ENCODE data around the gene FKBP6. TPM values are rescaled to one million over a fixed set of nuclear protein-coding genes. Genes with fewer than 3 reads are reported as not detected.
"Not testable (repeated sequence)": the region's sequence is repeated elsewhere in the genome, so short reads cannot be mapped to it uniquely, and the experiment has no call there.

The FKBP6 gene, protein sequence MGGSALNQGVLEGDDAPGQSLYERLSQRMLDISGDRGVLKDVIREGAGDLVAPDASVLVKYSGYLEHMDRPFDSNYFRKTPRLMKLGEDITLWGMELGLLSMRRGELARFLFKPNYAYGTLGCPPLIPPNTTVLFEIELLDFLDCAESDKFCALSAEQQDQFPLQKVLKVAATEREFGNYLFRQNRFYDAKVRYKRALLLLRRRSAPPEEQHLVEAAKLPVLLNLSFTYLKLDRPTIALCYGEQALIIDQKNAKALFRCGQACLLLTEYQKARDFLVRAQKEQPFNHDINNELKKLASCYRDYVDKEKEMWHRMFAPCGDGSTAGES
- 0.64 TPM for polyA plus RNA-seq (2012; ENCODE audit: insufficient read length, low read depth)

- TF ChIP-seq FOXP2 (optimal IDR thresholded peaks at IDR 0.05; ENCODE audit: borderline replicate concordance, extremely low read depth, extremely low read length, insufficient read depth); TAF1 (IDR thresholded peaks at IDR 0.05; ENCODE audit: borderline replicate concordance, insufficient read depth, low read length); POLR2AphosphoS5 (IDR thresholded peaks at IDR 0.05; ENCODE audit: low read depth, low read length): not testable (repeated sequence)
Observed at GRCh38 chr7:73327922-73328321, at the start of gene FKBP6, which contains the start of gene TRIM50. TSS of gene FKBP6 (plus strand) at chr7:73328161. CDS start at chr7:73328429, 268 bp downstream. TSS of gene TRIM50 (minus strand) at chr7:73328082. CDS start at chr7:73324787, 3,295 bp downstream.

- no peak for TF ChIP-seq TAF1 (IDR thresholded peaks at IDR 0.05; ENCODE audit: borderline replicate concordance, insufficient read depth, low read length)
- TF ChIP-seq POLR2AphosphoS5 (IDR thresholded peaks at IDR 0.05; ENCODE audit: low read depth, low read length), result no peak
Observed at GRCh38 chr7:73303546-73303945, 24.4 kb upstream of the FKBP6 start.

DNA sequence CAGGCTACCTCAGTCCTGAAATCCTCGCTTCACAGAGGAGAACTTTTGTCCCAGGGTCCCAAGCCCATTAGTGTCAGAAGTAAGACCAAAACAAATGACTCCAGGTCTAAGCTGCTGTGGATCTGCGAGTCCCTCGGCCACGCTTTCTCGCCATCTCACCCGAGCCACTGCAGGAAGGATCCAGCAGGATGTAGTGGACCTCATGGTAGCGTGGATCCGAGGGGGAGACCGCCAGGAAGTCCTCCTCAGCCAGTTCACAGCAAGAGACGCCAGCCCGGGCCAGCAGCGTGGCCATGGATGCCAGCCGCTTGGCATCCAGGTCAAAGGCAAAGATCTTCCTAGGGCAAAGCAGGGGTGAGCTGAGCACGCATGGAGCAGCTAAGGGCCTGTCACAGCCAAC lies 23.9 kb upstream of the FKBP6 start:
- TF ChIP-seq SIN3A (IDR thresholded peaks at IDR 0.05; ENCODE audit: borderline replicate concordance, insufficient read depth, low read length) (no peak), FOXP2 (optimal IDR thresholded peaks at IDR 0.05; ENCODE audit: borderline replicate concordance, extremely low read depth, extremely low read length, insufficient read depth) (no peak), TAF1 (IDR thresholded peaks at IDR 0.05; ENCODE audit: borderline replicate concordance, insufficient read depth, low read length) (no peak), POLR2AphosphoS5 (IDR thresholded peaks at IDR 0.05; ENCODE audit: low read depth, low read length) (no peak), REST (IDR thresholded peaks at IDR 0.05; ENCODE audit: insufficient read depth in 1 of 2, low read depth in 2 of 2, low read length in 2 of 2) (no peak)

- no peak for TF ChIP-seq REST (IDR thresholded peaks at IDR 0.05; ENCODE audit: insufficient read depth in 1 of 2, low read depth in 2 of 2, low read length in 2 of 2)
- no peak for TF ChIP-seq SIN3A (IDR thresholded peaks at IDR 0.05; ENCODE audit: borderline replicate concordance, insufficient read depth, low read length)
- no peak for TF ChIP-seq FOXP2 (optimal IDR thresholded peaks at IDR 0.05; ENCODE audit: borderline replicate concordance, extremely low read depth, extremely low read length, insufficient read depth)
- no peak for TF ChIP-seq POLR2AphosphoS5 (IDR thresholded peaks at IDR 0.05; ENCODE audit: low read depth, low read length)
- TF ChIP-seq TAF1 (IDR thresholded peaks at IDR 0.05; ENCODE audit: borderline replicate concordance, insufficient read depth, low read length), result no peak
Observed at GRCh38 chr7:73307436-73307835, 20.5 kb upstream of the FKBP6 start.

- TF ChIP-seq TAF1 (IDR thresholded peaks at IDR 0.05; ENCODE audit: borderline replicate concordance, insufficient read depth, low read length), result no peak
- TF ChIP-seq SIN3A (IDR thresholded peaks at IDR 0.05; ENCODE audit: borderline replicate concordance, insufficient read depth, low read length), result no peak
- no peak for TF ChIP-seq FOXP2 (optimal IDR thresholded peaks at IDR 0.05; ENCODE audit: borderline replicate concordance, extremely low read depth, extremely low read length, insufficient read depth)
- no peak for TF ChIP-seq REST (IDR thresholded peaks at IDR 0.05; ENCODE audit: insufficient read depth in 1 of 2, low read depth in 2 of 2, low read length in 2 of 2)
- TF ChIP-seq POLR2AphosphoS5 (IDR thresholded peaks at IDR 0.05; ENCODE audit: low read depth, low read length), result no peak
Observed at GRCh38 chr7:73308074-73308664, 19.8 kb upstream of the FKBP6 start.
